ENCODE data around the gene RENBP. TPM values are rescaled to one million over a fixed set of nuclear protein-coding genes. Genes with fewer than 3 reads are reported as not detected.

The RENBP gene
- total and polyA plus RNA-seq, 12 donors: 5.4 to 69.6 (median 26.1) TPM

DNA sequence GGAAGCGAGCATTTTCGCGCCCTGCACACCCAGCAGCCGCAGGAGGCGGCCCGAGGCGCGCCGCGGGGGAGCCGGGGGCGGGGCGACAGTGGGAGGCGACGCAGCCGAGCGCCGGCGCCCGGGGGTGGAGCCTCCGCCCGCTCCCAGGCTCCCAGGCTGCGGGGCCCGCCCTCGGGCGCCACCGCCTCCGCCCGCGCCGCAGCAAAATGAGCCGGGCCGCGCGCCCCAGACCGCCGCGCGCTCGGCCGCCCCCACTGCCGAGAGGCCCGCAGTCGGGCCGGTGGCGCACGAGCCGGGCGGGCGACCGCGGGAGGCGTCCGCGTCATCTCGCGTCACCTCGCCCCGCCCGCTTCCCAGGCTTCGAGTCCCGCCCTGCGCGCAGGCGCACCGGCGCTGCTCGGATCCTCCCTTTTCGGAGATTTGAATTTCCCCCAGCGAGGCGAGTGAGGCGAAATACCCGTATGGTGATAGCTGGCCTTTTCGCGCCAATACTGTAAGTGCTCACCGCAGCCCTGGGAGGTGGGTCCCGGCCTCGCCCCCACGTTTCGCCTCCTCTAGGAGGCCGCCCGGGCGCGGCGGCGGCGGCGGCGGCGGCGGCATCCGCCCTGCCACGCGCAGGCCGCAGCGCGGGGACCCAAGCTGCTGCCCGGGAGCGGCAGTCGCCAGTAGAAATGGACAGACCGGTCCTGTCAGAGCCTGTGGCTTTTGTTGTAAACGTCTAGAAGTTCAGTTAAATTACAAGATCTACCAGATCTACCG lies 28.1 kb upstream of the RENBP start, which contains the start of gene TMEM187:
TMEM187 (plus strand) TSS at position 387 of the 759 bp plus-strand sequence. CDS start 9,309 bp downstream, outside the sequence.
- H3K9me3 ChIP-seq (replicated peaks in 1 of 3): no peaks in the 10 kb centered on the region
- H3K27me3 ChIP-seq: no peaks in the 10 kb centered on the region
- peak within 1 kb of the TSS; percentile 73 to 86 (median 80) for H3K4me3 ChIP-seq
- intact Hi-C loops (cut with DNase I): no loop called here
- WGBS, 4 donors: 0 to 11% (median 3%) methylated on average over 11 to 93 of the region's 103 CpGs
- TF ChIP-seq POLR2A (IDR thresholded peaks at IDR 0.05): peak in 1 of 2 donors; percentile 60
- TF ChIP-seq, protein P1, sequence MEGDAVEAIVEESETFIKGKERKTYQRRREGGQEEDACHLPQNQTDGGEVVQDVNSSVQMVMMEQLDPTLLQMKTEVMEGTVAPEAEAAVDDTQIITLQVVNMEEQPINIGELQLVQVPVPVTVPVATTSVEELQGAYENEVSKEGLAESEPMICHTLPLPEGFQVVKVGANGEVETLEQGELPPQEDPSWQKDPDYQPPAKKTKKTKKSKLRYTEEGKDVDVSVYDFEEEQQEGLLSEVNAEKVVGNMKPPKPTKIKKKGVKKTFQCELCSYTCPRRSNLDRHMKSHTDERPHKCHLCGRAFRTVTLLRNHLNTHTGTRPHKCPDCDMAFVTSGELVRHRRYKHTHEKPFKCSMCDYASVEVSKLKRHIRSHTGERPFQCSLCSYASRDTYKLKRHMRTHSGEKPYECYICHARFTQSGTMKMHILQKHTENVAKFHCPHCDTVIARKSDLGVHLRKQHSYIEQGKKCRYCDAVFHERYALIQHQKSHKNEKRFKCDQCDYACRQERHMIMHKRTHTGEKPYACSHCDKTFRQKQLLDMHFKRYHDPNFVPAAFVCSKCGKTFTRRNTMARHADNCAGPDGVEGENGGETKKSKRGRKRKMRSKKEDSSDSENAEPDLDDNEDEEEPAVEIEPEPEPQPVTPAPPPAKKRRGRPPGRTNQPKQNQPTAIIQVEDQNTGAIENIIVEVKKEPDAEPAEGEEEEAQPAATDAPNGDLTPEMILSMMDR (IDR thresholded peaks at IDR 0.05): peak in 1 of 6 experiments; percentile 8
- peak within 1 kb of the TSS; percentile 93 to 99 (median 98) for H3K27ac ChIP-seq
- peaks cover 12 to 39% of the 10 kb centered on the region in 2 donors for H3K4me1 ChIP-seq (replicated peaks in 1 of 2)
- H3K36me3 ChIP-seq (replicated peaks in 1 of 2): no peaks in the 10 kb centered on the region
- DNase-seq: peak; percentile 86 to 92 (median 88)

DNA sequence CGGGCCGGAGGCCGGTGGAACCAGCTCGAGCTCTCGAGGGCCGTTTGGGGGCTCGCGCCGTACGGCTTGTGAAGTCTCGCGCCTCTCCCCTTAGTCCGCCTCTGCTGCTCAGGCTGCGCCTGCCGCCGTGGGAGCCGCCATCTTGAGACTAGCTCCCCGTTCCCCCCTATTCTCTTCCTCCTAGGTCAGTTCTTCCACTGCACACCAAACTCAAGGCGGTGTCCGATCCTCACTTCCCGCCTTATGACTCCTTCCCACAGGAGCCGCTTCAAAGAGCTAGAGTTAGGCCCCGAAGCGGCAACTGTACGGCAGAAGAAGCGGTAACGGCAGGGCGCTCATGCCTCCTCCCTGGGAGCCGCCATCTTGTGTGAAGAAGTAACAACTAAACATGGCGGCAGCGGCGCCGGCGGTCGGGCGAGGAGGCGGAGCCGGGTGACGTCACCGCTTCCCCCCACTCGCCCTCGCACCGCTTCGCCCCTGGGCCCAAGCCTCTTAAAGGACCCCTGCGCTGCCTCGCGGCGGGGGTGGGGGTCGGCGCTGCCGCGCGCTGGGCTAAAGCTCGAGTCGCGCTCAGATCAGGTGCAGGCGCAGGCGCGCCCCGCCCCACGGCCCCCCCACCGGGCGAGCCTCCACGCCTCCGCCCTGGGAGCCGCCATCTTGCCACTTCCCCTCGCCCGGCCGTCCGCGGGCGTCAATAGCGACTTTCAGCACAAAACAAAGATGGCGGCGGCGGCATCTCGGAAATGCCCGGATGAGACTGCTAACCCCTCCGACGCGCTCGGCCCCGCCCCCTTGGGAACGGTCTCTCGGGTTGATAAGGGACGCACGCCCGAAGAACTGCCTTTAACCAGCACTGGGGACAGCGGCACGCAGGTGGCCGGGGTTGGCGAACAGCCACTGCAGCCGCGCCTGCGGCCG lies 27.3 kb upstream of the RENBP start, which contains the start of gene HCFC1:
HCFC1 (minus strand) TSS at position 369 of the 918 bp plus-strand sequence. CDS start 978 bp downstream, outside the sequence.
- 1 to 21% (median 5%) methylated on average over 12 to 96 of the region's 96 CpGs for WGBS, 4 donors
- DNase-seq: peak; percentile 91 to 96 (median 95)
- intact Hi-C loops (cut with DNase I): no loop called here
- peak in 1 of 2 donors; percentile 62 for TF ChIP-seq POLR2A (IDR thresholded peaks at IDR 0.05)
- TF ChIP-seq, protein P1 (IDR thresholded peaks at IDR 0.05): no peak
- H3K36me3 ChIP-seq (replicated peaks in 1 of 2): no peaks in the 10 kb centered on the region
- H3K4me1 ChIP-seq (replicated peaks in 1 of 2): peaks cover 18 to 47% of the 10 kb centered on the region in 2 donors
- no peaks in the 10 kb centered on the region for H3K9me3 ChIP-seq (replicated peaks in 1 of 3)
- H3K27me3 ChIP-seq: no peaks in the 10 kb centered on the region
- peak within 1 kb of the TSS; percentile 93 to 99 (median 98) for H3K27ac ChIP-seq
- H3K4me3 ChIP-seq: peak within 1 kb of the TSS; percentile 73 to 86 (median 80)

DNA sequence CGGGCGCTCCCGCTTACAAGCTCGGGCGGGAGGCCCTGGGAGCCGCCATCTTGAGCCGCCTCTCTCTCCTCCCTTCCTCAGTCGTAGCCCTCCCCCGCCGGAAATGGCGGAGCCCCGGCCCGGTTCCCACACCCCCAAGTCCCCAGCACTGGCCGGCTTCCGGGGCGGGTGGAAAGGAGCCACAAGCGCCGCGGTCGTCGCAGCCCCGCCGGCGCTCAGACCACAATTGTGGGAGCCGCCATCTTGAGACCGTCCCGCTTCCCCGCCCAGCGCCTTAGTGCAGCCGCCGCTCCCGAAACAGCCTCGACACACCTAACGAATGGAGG lies 26.6 kb upstream of the RENBP start:
- Histone ChIP-seq H3K27ac (peak overlapping the region; percentile 93 to 99 (median 98)), H3K9me3 (replicated peaks in 1 of 3) (no peaks in the 10 kb centered on the region), H3K4me3 (peak overlapping the region; percentile 73 to 86 (median 80)), H3K4me1 (replicated peaks in 1 of 2) (peaks cover 24 to 53% of the 10 kb centered on the region in 2 donors), H3K36me3 (replicated peaks in 1 of 2) (no peaks in the 10 kb centered on the region), H3K27me3 (no peaks in the 10 kb centered on the region)
- TF ChIP-seq, protein P1 (IDR thresholded peaks at IDR 0.05): no peak
- peak in 1 of 2 donors; percentile 74 for TF ChIP-seq POLR2A (IDR thresholded peaks at IDR 0.05)
- DNase-seq: peak; percentile 86 to 96 (median 93)
- 2 to 9% (median 4%) methylated on average over 6 to 34 of the region's 34 CpGs; no CpG with 5 or more reads in 1 of the 4 donors for WGBS, 4 donors
- intact Hi-C loops (cut with DNase I): no loop called here
